ENCODE results near the gene TENT5C.

The TENT5C gene

DNA sequence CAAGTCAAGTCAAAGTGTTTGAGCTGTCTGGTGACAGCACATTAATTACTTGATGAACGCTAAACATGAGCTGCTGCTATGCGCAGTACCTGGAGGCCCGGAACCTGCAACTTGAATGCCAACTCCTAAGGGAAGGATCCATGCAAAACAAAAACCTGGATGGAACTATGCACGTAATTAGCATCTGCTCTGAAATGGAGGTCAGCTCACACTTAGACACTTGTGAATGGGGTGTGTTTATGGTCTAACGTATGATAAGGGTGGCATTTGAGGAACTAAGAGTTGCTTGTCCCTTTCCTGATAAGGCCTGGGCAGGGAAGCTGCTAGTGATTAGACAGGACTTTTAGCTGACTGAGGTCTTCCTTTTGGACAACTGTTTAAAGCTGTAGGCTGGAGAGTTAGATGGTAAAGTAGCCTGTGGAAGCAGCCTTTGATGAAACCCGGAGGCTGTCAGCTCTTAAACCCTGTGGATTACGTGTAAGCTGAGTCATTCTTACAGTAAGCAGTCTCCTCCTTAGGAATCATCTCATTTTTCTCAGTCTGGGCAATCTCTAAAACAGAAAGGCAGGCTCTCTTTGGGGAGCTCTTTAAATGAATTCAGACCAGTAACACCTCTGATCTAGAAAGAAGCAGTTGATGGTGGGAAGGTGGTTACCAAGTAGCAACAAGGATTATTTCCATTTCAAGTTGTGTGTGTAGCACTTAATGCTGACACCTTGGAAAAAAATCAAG lies 6.8 kb downstream of the TENT5C start:
- DNase-seq (ENCODE audit: low read depth in 2 of 2, low spot score in 1 of 2) = no peak

- no peak for DNase-seq (ENCODE audit: low read depth in 2 of 2, low spot score in 1 of 2)
Observed at GRCh38 chr1:117613249-117613968, 7.6 kb downstream of the TENT5C start.

DNA sequence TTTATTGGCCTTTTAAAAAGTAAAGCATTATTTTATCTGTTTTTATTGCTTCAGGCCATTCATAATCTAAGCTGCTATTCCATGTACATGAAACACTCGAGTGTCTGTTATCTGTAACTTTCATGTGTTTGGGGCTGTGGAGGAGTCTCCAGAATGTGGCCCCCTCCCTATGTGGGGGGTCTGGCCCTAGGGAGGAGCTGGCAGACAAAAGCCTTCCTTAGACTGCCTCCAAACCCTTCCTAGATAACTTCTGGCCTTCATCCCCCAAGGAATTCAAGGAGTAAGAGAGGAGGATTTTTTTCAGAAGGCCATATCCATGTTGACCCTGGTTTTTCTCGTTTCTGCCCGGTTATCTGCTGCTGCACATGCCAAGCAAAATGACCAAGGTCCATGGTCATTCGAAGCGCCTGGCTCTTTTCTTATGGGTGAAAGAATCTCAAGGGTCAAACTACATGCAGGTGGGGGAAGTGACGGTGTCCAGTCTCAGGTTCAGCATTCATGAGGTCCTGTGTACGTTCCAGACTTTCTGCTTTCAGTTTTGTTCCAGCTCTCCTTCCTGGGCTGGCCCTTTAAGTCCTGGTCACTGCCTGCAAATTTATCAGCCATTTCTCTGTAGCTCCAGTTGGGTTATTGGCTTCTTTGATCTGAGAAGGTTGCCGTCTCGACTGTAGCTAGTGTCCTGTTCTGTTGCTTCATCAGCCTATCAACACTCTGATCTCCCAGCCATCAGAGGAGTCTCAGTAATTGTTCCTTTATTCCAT lies 8.3 kb downstream of the TENT5C start:
- DNase-seq (ENCODE audit: low read depth in 2 of 2, low spot score in 1 of 2) = no peak

DNA sequence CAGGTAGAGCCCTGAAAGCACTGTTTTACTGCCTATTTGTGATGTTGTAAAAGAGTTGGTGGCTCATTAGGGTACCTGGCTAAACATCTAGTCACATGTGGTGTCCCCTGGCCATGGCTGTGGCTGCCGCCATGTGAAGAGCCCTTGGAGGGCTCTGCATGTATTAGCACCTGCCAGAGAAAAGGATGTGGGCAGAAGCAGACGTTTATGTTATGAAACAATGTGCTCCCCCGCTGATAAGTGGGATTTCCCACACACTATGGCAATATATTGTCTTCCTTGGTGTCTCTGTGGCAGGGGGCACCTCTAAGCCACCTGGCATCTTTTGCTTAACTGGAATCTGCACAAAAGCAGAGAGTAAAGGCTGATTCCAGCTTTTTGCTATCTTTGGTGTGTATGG lies 9.6 kb downstream of the TENT5C start:
- DNase-seq (ENCODE audit: low read depth in 2 of 2, low spot score in 1 of 2) = peak in 1 of 2 donors; percentile 3

DNA sequence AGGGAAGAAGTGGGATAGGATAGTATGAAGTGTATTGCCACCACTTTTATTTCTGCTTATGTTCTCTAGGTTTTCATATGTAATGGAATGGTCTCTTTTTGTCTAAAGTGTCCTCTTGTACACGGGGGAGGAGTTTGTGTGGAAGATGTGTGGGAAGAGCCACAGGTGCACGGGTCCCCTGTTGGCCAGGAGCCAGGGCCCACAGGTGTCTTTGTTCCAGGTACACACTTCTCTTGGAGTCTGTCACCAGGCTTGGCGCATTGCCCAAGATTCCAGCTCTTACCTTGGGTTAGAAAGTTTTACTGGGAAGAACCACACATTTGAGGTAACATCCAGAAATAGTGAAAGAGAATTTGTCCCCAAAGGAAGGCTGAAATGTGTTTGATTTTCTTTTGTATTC lies 10.5 kb downstream of the TENT5C start:
- no peak for DNase-seq (ENCODE audit: low read depth in 2 of 2, low spot score in 1 of 2)

DNA sequence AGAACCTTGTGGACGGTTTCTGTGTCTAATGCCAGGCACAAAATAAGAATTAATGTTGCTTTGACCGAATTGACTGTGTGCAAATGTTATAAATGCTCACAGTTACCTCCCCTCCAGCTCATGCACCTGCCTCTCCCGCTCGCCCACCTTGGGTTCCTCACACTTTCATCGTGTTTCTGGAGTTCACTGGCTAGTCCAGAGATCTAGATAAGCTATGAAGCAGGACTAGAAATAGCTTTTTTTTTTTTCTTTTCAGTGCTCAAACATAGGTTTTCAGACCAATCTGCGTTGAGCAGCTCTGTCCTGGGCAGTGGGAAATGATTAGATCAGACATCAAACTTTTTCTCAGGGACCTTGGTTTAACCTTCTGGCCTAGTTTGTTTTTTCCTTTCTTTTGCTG lies 11.1 kb downstream of the TENT5C start:
- no peak for DNase-seq (ENCODE audit: low read depth in 2 of 2, low spot score in 1 of 2)

DNA sequence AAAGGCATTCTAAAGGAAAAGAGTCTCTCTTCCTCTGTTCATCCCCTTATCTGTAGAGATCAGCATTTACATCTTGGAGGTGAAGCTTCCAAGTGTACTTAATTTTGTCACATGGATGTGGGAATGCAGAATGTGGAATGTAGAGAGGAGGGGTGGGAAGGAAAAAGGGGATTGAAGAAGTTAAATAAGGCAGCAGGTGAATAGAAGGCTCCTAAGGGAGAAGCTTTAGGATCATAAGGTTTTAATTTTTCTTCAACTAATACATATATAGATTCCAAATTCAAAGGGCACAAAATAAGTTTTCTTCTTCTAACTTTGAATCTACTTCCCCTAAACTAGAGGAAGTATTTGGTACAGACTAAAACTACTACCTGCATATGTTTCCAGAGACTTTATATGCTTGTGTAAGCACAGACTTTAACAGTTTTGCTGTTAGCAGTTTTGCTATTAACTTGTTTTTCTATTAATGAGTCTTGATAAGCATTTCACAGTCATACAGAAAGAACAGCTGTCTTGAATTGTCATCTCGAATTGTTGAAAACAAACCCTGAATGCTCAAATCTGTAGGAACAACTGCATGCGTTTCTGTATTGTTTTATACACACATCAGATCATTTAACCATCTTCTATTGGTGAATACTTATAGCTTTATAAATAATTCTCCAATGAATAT lies 12.7 kb downstream of the TENT5C start:
- no peak for DNase-seq (ENCODE audit: low read depth in 2 of 2, low spot score in 1 of 2)

DNA sequence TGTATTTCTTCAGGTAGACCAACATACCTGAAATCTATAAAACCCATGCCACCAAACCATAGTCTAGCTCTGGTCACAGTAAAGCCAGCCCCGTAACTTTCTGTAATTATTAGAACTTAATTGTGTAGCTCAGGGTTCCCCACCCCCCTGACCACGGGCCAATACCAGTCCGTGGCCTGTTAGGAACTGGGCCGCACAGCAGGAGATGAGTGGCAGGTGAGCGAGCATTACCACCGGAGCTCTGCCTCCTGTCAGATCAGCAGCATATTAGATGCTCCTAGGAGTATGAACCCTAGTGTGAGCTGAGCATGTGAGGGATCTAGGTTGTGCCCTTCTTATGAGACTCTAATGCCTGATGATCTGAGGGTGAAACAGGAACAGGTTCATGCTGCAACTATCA lies 14.6 kb downstream of the TENT5C start:
- no peak for DNase-seq (ENCODE audit: low read depth in 2 of 2, low spot score in 1 of 2)

GRCh38 chr1:117621316-117621715 lies 15.5 kb downstream of the TENT5C start:
- DNase-seq (ENCODE audit: low read depth in 2 of 2, low spot score in 1 of 2) = no peak

DNA sequence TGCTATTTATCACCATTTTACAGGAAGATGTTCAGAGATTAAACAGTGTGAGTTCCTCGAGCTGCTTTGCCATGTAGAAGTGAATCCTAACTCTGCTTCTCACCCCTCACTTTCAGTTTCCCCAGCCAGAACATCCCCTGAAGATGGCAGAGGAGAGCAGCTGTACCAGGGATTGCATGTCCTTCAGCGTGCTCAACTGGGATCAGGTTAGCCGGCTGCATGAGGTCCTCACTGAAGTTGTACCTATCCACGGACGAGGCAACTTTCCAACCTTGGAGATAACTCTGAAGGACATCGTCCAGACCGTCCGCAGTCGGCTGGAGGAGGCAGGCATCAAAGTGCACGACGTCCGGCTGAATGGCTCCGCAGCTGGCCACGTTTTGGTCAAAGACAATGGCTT lies 16.9 kb downstream of the TENT5C start:
- no peak for DNase-seq (ENCODE audit: low read depth in 2 of 2, low spot score in 1 of 2)

- DNase-seq (ENCODE audit: low read depth in 2 of 2, low spot score in 1 of 2) = no peak
Observed at GRCh38 chr1:117623141-117623540, 17.3 kb downstream of the TENT5C start.

DNA sequence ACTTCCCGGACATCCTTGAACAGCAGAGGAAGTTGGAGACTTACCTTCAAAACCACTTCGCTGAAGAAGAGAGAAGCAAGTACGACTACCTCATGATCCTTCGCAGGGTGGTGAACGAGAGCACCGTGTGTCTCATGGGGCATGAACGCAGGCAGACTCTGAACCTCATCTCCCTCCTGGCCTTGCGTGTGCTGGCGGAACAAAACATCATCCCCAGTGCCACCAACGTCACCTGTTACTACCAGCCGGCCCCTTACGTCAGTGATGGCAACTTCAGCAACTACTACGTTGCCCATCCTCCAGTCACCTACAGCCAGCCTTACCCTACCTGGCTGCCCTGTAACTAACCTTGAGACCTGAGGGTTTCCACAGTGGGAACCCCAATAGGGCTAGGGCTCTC lies 17.9 kb downstream of the TENT5C start:
- DNase-seq (ENCODE audit: low read depth in 2 of 2, low spot score in 1 of 2) = no peak

DNA sequence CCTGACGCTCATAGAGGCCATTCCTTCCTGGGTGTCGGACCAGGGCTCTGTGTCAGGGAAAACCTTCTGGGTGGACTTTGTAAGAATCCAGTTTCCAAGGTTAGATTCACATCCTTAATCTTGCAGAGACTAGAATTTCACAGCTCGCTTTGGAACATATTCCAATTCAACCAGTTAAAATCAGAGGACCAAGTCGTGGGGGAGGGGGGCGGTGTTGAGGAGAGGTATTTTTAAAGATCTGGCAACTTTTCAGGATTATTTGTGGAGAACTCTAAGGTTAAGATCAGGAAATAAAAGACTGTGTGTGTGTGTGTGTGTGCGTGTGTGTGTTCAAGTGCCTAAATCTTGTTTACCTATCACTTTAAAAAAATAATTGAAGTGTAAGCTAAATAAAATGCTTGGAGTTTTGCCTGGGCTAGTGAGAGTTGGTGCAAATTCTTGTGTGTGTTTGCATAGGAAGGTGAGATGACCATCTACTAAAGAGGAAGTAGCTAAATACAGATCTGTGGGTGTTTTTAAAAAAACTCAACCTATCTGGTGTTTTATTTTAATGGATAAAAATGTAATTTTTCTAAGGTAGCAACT lies 21.8 kb downstream of the TENT5C start:
- DNase-seq (ENCODE audit: low read depth in 2 of 2, low spot score in 1 of 2) = no peak

DNA sequence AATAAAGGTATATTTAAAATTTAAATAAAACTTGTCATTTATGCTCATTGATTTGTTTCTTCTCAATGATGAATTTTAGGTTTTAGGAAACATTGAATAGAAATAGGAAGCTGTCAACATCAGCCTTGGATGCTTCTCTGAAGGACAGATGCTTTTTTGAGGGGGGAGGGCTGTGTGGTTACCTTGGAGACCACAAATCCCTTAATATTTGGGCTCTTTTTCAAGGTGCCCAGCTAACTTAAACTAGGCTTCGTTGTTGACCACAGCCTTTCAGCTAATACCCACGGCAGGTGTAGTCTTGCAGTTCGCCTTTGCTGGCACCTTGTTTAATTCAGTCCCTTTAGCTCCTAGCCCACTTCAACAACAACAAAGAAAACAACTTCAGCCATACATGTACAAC lies 22.5 kb downstream of the TENT5C start:
- no peak for DNase-seq (ENCODE audit: low read depth in 2 of 2, low spot score in 1 of 2)

GRCh38 chr1:117629625-117630422 lies 24.0 kb downstream of the TENT5C start:
- DNase-seq (ENCODE audit: low read depth in 2 of 2, low spot score in 1 of 2) = no peak

DNA sequence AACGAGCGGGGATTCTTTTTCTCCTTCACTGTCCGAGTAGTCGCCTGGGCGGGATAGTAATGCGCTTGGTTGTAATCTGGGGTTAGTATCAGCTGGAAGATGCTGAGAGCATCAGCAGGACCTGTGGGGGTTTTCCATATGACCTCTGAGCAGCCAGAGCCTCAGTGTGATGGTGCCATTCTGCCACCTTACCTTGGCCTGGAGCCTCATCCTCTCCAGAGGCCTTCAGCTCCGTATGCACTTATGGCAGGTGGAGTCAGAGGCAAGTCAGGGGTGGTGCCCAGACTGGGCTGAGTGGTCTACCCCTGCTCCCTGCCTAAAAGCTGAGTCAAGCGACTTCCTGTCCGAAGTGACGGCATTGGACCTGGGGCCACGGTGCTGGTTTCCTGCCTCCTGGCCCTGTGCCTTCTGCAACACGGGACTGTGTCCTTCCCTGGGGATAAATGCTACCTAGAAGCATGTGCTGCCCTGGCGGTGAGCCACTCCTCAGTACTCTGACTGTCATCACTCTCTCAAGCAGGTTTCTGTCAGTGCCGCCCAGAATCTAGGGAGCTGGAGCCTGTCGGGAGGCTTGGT lies 24.7 kb downstream of the TENT5C start:
- DNase-seq (ENCODE audit: low read depth in 2 of 2, low spot score in 1 of 2) = no peak

GRCh38 chr1:117631359-117632160 lies 25.7 kb downstream of the TENT5C start:
- no peak for DNase-seq (ENCODE audit: low read depth in 2 of 2, low spot score in 1 of 2)

GRCh38 chr1:117632269-117633067 lies 26.6 kb downstream of the TENT5C start:
- DNase-seq (ENCODE audit: low read depth in 2 of 2, low spot score in 1 of 2) = no peak

DNA sequence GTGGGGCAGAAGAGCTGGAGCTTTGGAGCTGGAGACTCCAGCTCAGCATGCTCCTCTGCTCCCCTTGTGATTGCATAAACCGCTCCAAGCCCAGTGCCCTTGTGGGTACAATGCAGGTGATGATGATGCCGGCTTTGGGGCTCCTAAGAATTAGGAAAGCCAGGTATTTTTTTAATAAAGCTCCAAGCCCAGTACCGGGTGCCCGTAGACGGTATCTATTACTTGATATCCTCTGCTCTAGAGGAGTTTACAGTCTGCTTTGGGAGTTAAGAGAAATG lies 27.2 kb downstream of the TENT5C start:
- no peak for DNase-seq (ENCODE audit: low read depth in 2 of 2, low spot score in 1 of 2)
